Measurements from ENCODE around the gene DLX4.

Gene DLX4

GRCh38 chr17:49946964-49947584 is 21.9 kb upstream of the DLX4 start:
- DNase-seq (ENCODE audit: low read depth): no peak

- no peak for DNase-seq (ENCODE audit: low read depth)
Observed at GRCh38 chr17:49949634-49950033, 19.4 kb upstream of the DLX4 start.

GRCh38 chr17:49951362-49952082 is 17.5 kb upstream of the DLX4 start:
- DNase-seq (ENCODE audit: low read depth): no peak

- no peak for DNase-seq (ENCODE audit: low read depth)
Observed at GRCh38 chr17:49952209-49952911, 16.6 kb upstream of the DLX4 start.

GRCh38 chr17:49952912-49953497 is 16.0 kb upstream of the DLX4 start:
- DNase-seq (ENCODE audit: low read depth): no peak

- DNase-seq (ENCODE audit: low read depth): no peak
Observed at GRCh38 chr17:49955157-49955556, 13.8 kb upstream of the DLX4 start.

- DNase-seq (ENCODE audit: low read depth): no peak
Observed at GRCh38 chr17:49956780-49957179, 12.2 kb upstream of the DLX4 start.

GRCh38 chr17:49957350-49957749 is 11.6 kb upstream of the DLX4 start:
- no peak for DNase-seq (ENCODE audit: low read depth)

GRCh38 chr17:49958723-49959122 is 10.3 kb upstream of the DLX4 start:
- no peak for DNase-seq (ENCODE audit: low read depth)

- no peak for DNase-seq (ENCODE audit: low read depth)
Observed at GRCh38 chr17:49959183-49959935, 9.6 kb upstream of the DLX4 start.

- DNase-seq (ENCODE audit: low read depth): no peak
Observed at GRCh38 chr17:49962599-49963308, 6.2 kb upstream of the DLX4 start.

- no peak for DNase-seq (ENCODE audit: low read depth)
Observed at GRCh38 chr17:49963309-49963625, 5.7 kb upstream of the DLX4 start.

GRCh38 chr17:49963626-49964302 is 5.2 kb upstream of the DLX4 start:
- DNase-seq (ENCODE audit: low read depth): no peak

GRCh38 chr17:49964303-49964768 is 4.7 kb upstream of the DLX4 start:
- DNase-seq (ENCODE audit: low read depth): no peak

- no peak for DNase-seq (ENCODE audit: low read depth)
Observed at GRCh38 chr17:49964769-49965523, 4.0 kb upstream of the DLX4 start.

GRCh38 chr17:49965524-49965909 is 3.5 kb upstream of the DLX4 start:
- DNase-seq (ENCODE audit: low read depth): no peak

GRCh38 chr17:49966767-49967166 is 2.2 kb upstream of the DLX4 start:
- DNase-seq (ENCODE audit: low read depth): no peak

- no peak for DNase-seq (ENCODE audit: low read depth)
Observed at GRCh38 chr17:49967205-49967604, 1.8 kb upstream of the DLX4 start.

- no peak for DNase-seq (ENCODE audit: low read depth)
Observed at GRCh38 chr17:49967621-49968404, 1.2 kb upstream of the DLX4 start.

Measured in GM04504 (cell line).